ENCODE results near the gene PAPSS2.

- TF ChIP-seq CTCF (IDR thresholded peaks at IDR 0.05) (no peak), POLR2A (IDR thresholded peaks at IDR 0.05) (no peak)
Observed at GRCh38 chr10:87683356-87683755, 23.7 kb downstream of the PAPSS2 start.
